ENCODE data around the gene CKB.
A peak's percentile ranks its signal among the peaks of the same experiment; 100 is the strongest.

The CKB gene

DNA sequence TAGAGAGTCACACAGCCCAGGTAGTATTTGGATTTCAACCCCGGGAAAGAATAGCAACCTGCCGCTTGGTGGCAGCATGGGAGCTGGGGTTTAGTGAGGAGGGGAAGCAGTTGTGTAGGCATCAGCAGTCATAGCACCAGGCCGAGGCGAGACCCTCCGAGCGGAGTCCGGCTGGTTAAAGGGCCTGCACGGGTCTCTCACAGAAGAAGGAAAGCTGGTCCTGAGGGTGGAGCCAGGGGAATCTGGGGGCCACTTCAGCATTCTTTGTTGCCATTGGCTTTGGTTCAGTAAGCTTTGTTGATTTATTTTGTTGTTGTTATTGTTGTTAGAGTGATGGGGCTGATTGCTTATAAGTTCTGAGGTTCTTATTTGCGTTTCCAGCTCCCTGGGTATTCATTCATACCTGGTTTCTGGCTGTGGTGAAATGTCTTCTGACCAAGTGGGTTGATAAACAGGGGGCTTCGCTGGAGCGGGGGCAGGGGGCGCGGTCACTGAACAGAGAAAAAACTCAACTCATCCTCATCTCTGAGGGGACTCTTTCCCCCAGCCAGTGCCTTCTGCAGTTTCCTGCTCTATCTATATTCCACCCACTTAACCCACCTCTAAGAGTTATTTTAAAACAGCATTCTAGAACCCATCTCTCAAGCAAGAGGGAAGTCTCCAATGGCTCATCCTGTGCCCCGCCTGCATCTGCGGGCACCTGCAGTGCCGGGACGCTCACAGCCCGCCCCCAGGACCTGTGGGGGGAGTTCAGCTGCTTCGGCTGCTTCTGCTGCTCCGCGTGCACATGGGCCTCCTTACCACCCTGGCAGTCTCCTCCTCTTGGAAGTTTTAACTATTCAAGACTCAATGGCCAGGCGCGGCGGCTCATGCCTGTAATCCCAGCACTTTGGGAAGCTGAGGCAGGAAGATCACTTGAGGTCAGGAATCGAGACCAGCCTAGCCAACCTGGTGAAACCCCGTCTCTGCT lies 11.6 kb downstream of the CKB start:
- no peak for DNase-seq

DNA sequence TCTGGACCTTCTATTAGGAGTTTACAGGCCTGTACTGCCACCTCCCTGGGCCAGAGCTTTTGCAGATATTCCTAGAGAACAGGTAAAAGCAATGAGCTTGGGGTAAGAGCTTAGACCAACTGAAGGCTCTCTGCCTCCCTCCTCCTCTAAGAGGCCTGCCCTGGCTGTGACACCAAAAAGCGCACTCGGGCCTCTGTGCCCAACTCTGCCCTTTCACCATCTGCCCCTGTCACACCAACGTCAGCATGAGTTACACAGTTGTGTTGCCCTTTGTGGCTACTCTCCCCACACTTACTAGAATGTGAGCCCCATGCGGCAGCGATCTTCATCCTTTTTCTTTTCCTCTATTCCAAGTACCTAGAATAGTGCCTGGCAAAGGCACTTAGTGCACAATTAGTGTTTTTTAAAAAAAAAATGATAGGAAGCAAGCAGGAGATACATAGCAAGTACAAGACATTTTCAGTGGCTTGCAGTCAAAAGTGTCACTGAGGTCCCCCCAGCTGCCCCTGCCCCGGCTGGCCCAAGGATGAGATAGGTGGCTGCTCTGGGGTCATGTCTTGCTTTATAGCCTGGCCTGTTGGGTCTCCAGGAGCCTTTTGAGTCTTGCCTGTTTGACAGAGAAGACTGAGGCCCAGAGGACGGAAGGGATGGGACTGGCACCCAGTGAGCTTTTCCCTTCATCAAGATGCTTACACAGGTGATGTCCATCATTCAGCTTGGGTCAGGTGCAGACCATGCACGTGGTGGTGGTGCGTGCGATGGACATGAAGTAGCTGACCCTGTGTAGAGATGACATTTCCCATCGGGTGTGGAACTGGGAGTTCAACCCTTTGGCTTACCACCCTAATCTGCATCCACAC lies 12.5 kb downstream of the CKB start:
- DNase-seq: no peak

GRCh38 chr14:103508521-103509329 lies 13.9 kb downstream of the CKB start:
- DNase-seq: no peak

DNA sequence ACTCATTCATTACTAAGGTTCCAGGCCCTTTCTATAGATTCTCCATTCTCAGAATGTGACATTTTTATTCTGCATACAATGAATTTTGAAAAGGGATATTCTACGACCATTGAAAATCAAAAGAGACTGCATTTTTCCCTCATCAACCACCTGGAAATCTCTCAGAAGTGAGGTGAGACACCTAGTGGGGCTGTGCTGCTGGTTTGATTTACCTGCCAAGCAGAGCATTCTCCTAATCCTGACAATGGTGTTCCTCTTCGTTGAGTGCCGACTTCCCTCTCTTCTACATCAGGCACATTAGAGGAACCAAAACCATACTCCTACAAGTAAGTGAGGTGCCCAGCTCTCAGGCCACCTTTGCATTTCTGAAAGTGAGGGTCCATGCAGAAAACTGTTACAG lies 14.9 kb downstream of the CKB start:
- DNase-seq: no peak

- DNase-seq: no peak
Measured at GRCh38 chr14:103504991-103505565, 17.6 kb downstream of the CKB start.

DNA sequence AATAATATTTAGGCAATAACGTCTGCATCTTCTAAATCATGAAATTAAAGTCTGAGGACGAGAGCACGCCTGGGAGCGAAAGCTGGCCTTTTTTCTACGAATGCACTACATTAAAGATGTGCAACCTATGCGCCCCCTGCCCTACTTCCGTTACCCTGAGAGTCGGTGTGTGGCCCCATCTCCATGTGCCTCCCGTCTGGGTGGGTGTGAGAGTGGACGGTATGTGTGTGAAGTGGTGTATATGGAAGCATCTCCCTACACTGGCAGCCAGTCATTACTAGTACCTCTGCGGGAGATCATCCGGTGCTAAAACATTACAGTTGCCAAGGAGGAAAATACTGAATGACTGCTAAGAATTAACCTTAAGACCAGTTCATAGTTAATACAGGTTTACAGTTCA lies 19.3 kb downstream of the CKB start:
- DNase-seq: no peak

GRCh38 chr14:103502877-103503276 lies 19.8 kb downstream of the CKB start:
- DNase-seq: no peak

GRCh38 chr14:103501921-103502669 lies 20.5 kb downstream of the CKB start:
- DNase-seq: no peak

- no peak for DNase-seq
Measured at GRCh38 chr14:103501041-103501870, 21.4 kb downstream of the CKB start.

DNA sequence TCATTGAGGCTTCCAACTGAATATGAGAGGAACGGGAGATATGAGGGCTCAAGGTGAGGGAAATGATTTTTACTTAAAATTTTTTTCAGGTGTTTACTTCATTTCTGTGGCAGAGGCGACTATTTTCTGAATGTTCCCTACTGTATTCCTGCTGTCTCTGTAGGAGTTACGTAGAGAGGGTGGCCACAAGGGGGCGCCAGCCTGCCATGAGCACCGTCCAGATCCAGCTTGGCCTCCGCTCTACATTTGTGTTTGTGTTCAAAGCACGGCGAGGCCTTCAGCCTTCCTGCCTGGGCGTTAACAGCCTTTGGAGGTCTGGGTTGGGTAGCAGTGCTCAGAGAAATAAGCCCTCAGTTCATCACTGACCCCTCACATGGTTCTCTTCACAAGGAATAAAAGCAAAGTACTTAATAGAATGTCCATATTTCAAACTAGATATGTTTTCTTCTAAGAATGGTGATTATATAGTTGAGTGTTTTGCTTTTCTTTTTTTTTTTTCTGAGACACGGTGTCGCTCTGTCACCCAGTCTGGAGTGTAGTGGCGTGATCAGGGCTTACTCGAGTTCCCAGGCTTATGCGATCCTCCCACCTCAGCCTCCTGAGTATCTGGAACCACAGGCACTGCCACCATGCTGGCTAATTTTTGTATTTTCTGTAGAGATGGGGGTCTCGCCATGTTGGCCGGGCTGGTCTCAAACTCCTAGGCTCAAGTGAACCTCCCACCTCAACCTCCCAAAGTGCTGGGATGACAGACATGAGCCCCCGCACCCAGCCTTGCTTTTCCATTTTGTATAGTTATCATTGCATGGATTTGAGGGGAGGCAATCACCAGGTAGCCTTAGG lies 22.3 kb downstream of the CKB start:
- peak; percentile 86 to 95 (median 90) for DNase-seq

DNA sequence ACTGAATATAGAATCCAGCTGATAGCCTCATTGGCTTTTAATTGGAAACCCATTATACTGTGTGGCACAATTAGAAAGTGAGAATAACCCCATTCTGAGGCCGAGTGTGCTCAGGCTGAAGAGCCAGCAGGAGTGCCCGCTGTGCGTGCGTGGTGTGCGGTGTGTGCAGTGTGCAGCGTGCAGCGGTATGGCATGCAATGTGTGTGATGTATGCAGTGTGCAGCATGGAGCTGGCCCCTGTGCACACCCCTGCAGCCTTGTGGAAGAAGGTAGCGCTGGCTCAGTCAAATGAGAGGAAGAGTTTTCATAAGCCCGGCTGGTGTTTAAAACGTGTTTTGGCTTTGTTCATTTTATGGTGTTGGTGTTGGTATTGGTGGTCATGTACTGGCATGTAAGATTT lies 22.9 kb downstream of the CKB start:
- no peak for DNase-seq

- no peak for DNase-seq
Measured at GRCh38 chr14:103496776-103497175, 25.9 kb downstream of the CKB start.

DNA sequence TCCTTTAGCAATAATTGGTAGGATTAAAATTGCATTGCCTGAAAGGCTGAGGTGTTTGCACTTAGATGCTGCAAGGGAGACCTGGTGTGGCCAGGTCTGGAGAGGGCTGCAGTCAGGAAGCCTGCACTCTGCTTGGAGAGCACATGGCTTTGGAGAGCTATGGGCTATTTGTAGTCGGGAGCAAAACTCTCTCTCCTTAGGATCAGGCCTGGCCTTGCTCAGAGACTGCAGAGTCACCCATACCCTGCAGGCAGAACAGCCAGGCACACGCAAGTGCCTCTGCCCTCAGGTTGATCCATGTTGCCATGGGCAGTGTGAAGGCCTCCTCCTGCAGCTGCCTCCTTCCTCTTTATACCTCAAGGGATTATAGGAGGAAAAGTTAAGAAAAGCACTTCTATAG lies 26.8 kb downstream of the CKB start:
- no peak for DNase-seq

DNA sequence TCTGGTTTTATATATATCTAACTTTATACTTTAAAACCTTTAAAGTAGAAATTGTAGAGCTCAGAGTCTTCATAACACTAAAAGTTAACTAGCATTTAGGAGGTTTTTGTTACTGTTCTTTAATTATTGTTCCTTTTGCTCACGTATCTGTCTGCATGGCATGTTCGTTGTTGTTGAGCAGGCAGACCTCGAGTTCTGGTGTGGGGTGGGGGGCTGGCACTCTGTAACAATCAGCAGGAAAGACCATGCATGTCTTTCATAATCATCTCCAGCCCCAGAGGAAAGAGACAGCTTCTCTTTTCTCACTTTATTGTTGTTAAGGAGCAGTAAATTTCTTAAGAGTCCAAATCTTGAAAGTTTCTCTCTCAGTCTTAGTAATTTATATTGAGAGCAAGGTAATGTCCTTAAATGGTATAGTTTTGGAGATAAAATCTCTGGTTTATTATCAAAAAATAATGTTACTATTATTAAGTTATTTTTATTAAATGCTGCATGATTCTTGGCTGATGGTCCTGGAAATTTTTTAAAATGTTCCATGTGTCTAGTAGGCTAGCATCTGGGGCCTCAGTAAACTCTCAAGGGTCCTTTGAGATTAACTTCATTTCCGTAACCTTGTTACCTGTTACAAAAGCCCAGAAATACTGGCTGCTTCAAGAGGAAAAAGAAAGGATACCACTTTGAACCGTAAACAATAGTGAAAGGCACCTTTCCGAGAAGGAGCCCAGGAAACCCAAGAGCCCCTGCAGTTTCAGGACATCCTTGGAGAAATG lies 30.3 kb downstream of the CKB start:
- no peak for DNase-seq

GRCh38 chr14:103491691-103492090 lies 30.9 kb downstream of the CKB start:
- DNase-seq: no peak

DNA sequence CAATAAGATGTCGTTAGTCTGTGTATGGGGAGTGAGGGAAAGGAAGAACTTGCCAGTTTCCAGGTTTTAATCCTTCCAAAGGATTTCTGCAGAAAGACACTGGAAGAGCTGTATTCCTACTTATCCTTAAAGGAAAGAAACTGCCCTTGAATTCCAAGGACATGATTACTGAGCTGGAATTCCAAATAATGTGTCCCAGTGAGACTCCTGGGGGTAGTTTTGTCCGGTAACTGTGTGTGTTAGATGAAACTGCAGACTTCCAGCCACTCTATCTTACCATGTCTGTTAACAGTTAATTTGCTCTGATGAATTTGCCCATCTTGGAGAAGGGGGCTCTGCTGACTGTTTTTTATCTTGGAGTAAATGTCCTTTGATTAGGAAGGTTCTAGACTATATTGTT lies 33.0 kb downstream of the CKB start:
- no peak for DNase-seq

GRCh38 chr14:103488960-103489359 lies 33.7 kb downstream of the CKB start:
- DNase-seq: no peak

GRCh38 chr14:103488071-103488470 lies 34.6 kb downstream of the CKB start:
- DNase-seq: no peak

DNA sequence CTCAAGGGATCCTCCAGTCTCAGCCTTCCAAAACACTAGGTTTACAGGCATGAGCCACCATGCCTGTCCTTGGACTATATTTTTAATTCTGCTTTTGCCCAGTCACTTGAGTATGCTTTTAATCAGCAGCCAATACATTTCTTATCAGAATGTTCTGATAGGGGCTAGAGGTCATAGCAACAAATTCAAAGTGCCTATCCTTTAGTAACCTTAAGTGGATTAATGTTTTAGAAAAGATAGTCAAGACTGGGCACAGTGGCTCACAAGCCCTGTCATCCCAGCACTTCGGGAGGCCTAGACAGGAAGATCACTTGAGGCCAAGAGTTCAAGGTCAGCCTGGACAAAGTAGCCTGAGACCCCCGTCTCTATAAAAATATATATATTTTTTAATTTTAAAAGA lies 37.1 kb downstream of the CKB start:
- DNase-seq: no peak

Data from suppressor macrophage (primary cell).